ENCODE measurements around the gene ZNF195.
"Not testable (repeated sequence)": the region's sequence is repeated elsewhere in the genome, so short reads cannot be mapped to it uniquely, and the experiment has no call there.

Gene ZNF195

DNA sequence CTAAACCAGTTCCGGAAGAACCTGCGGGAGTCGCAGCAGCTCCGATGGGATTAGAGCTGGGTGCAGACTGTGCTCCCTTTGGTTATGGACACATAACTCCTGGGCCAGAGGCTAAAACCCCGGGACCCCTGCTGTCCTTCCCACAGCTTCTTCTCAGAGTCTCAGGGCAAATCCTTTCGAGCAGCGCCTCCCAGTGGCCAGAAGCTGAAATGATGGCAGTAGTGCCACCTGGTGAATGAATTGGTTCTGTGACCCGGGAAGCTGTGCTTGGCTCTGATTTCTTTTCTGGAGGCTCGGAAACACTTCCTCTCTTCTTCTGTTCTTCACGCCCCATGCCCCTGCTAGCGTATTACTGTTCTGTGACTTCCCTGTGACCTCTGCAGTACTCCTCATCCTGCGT, 29.8 kb upstream of the ZNF195 start:
- WGBS (ENCODE audit: insufficient coverage): 25% methylated on average over 9 of the region's 12 CpGs

DNA sequence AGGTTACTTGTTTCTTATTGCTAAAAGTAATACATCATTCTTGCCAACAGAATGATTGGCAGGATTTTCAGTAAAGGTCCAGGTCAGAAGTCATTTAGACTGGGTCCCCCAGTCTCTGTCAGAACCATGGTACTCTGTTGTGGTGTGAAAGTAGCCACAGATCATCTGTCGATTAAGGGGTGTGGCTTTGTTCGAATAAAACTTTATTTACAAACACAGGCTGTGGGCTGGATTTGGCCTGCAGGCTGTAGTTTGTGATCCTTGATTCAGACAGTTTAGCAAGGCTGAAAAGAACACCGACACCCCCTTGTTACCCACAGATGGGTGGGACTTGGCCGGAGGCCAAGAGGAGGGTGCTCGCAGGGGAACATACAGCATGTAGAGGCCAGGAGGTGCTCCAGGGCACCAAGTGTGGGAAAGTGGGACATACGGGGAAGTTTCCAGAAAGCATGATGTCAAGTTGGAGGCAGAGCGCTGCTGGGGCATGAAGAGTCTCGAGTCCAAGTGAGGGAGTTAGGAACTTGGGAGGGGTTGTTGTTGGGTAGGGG, 29.2 kb upstream of the ZNF195 start:
- not testable (repeated sequence) for H3K27ac ChIP-seq (ENCODE audit: insufficient read depth in 1 of 2, low read depth in 1 of 2, low read length in 2 of 2, poor library complexity in 1 of 2, severe bottlenecking in 2 of 2); H3K4me3 ChIP-seq (ENCODE audit: control insufficient read depth in 1 of 7, extremely low read depth in 1 of 7, insufficient read depth in 4 of 7, low read depth in 2 of 7, low read length in 6 of 7); H3K36me3 ChIP-seq (ENCODE audit: control insufficient read depth in 4 of 4, insufficient read depth in 4 of 4, low read length in 3 of 4); H3K27me3 ChIP-seq (replicated peaks in 2 of 5; ENCODE audit: control insufficient read depth in 4 of 5, insufficient read depth in 5 of 5, low read length in 4 of 5); H3K9me3 ChIP-seq (ENCODE audit: control extremely low read depth in 1 of 5, control insufficient read depth in 4 of 5, insufficient read depth in 2 of 5, low read depth in 1 of 5, low read length in 4 of 5); H3K4me1 ChIP-seq (ENCODE audit: control extremely low read depth in 1 of 4, control insufficient read depth in 4 of 4, insufficient read depth in 4 of 4, low read length in 3 of 4)
- peak in 1 of 3 donors; percentile 0 for DNase-seq
- WGBS (ENCODE audit: insufficient coverage): 79% methylated on average over 4 of the region's 8 CpGs
- ChIA-PET CTCF (interaction anchor here (0.7 to 4.0 kb wide), 8 partner anchors 10 to 369 kb away, joined by 3 to 53 read pairs (median 4); partner anchors contain the start of gene ZNF195), POLR2A (interaction anchor here (0.9 kb wide), 1 partner anchor 67 kb away, joined by 3 read pairs; no protein-coding TSS in a partner anchor)

More for the DNA sequence above, 29.8 kb upstream of the ZNF195 start:
- not testable (repeated sequence) for H3K27ac ChIP-seq (ENCODE audit: insufficient read depth in 1 of 2, low read depth in 1 of 2, low read length in 2 of 2, poor library complexity in 1 of 2, severe bottlenecking in 2 of 2); H3K9me3 ChIP-seq (ENCODE audit: control extremely low read depth in 1 of 5, control insufficient read depth in 4 of 5, insufficient read depth in 2 of 5, low read depth in 1 of 5, low read length in 4 of 5); H3K4me1 ChIP-seq (ENCODE audit: control extremely low read depth in 1 of 4, control insufficient read depth in 4 of 4, insufficient read depth in 4 of 4, low read length in 3 of 4); H3K27me3 ChIP-seq (replicated peaks in 2 of 5; ENCODE audit: control insufficient read depth in 4 of 5, insufficient read depth in 5 of 5, low read length in 4 of 5); H3K36me3 ChIP-seq (ENCODE audit: control insufficient read depth in 4 of 4, insufficient read depth in 4 of 4, low read length in 3 of 4); H3K4me3 ChIP-seq (ENCODE audit: control insufficient read depth in 1 of 7, extremely low read depth in 1 of 7, insufficient read depth in 4 of 7, low read depth in 2 of 7, low read length in 6 of 7)
- CTCF ChIA-PET: interaction anchor here (0.7 to 4.0 kb wide), 7 partner anchors 9 to 370 kb away, joined by 3 to 53 read pairs (median 4); partner anchors contain the start of gene ZNF195
- POLR2A ChIA-PET: interaction anchor here (0.9 kb wide), 1 partner anchor 68 kb away, joined by 3 read pairs; no protein-coding TSS in a partner anchor
- peak; percentile 67 to 82 (median 74) for DNase-seq

DNA sequence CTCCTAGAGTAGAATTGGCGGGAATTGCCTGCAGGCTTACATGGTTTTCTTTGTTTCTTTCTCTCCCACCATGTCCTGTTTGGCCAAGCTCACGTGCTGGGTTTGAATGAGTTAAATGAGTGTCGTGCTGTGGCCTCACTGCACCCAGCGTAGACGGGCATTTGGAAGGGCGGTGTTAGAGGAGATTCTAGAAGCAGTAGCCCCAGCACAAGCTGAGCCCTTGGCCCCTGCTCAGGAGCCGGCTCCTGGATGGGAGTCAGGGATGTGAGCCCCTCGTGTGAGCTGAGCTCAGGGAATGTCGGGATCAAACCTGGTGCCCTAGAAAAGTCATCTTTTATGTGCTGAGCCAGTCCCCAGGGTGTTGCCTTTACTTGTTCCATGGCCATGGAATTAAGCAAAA, 28.0 kb upstream of the ZNF195 start:
- DNase-seq; POLR2A ChIA-PET; H3K9me3 ChIP-seq (ENCODE audit: control extremely low read depth in 1 of 5, control insufficient read depth in 4 of 5, insufficient read depth in 2 of 5, low read depth in 1 of 5, low read length in 4 of 5); H3K4me1 ChIP-seq (ENCODE audit: control extremely low read depth in 1 of 4, control insufficient read depth in 4 of 4, insufficient read depth in 4 of 4, low read length in 3 of 4); H3K4me3 ChIP-seq (ENCODE audit: control insufficient read depth in 1 of 7, extremely low read depth in 1 of 7, insufficient read depth in 4 of 7, low read depth in 2 of 7, low read length in 6 of 7); H3K36me3 ChIP-seq (ENCODE audit: control insufficient read depth in 4 of 4, insufficient read depth in 4 of 4, low read length in 3 of 4); H3K27me3 ChIP-seq (replicated peaks in 2 of 5; ENCODE audit: control insufficient read depth in 4 of 5, insufficient read depth in 5 of 5, low read length in 4 of 5); H3K27ac ChIP-seq (ENCODE audit: insufficient read depth in 1 of 2, low read depth in 1 of 2, low read length in 2 of 2, poor library complexity in 1 of 2, severe bottlenecking in 2 of 2): not testable (repeated sequence)
- CTCF ChIA-PET: interaction anchor here (1.2 to 4.0 kb wide), 4 partner anchors 11 to 66 kb away, joined by 3 to 53 read pairs (median 16); partner anchors contain the start of gene ZNF195
- WGBS (ENCODE audit: insufficient coverage): 97% methylated on average over 9 of the region's 9 CpGs

DNA sequence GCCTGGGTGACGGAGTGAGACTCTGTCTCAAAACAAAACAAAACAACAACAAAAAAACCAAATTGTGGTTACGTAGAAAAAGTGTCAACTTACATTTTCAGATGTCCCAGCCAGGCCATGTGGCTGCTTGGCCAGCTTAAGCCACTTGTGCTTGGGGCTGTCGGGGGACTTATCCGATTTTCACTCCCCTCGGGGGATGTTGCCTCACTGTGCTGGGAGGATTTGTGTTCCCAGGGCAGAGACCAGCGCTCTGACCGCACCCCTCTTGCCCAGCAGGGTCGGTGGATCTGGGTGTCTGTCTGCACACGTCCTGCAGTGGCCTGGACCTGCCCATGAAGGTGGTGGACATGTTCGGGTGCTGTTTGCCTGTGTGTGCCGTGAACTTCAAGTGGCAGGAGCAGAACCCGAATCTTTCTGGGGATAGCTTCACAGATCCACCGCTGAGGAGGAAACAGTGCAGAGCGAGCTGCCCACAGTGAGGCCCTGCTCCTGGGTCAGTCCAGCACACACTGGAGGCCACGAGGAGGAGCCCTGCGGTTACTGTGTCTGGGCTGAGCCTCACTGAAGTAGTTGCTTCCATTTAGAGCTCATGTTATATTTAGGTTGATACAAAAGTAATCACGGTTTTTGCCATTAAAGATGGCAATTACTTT, 27.4 kb upstream of the ZNF195 start:
- H3K9me3 ChIP-seq (ENCODE audit: control extremely low read depth in 1 of 5, control insufficient read depth in 4 of 5, insufficient read depth in 2 of 5, low read depth in 1 of 5, low read length in 4 of 5); H3K27ac ChIP-seq (ENCODE audit: insufficient read depth in 1 of 2, low read depth in 1 of 2, low read length in 2 of 2, poor library complexity in 1 of 2, severe bottlenecking in 2 of 2); H3K27me3 ChIP-seq (replicated peaks in 2 of 5; ENCODE audit: control insufficient read depth in 4 of 5, insufficient read depth in 5 of 5, low read length in 4 of 5); POLR2A ChIA-PET; DNase-seq; H3K4me3 ChIP-seq (ENCODE audit: control insufficient read depth in 1 of 7, extremely low read depth in 1 of 7, insufficient read depth in 4 of 7, low read depth in 2 of 7, low read length in 6 of 7); H3K36me3 ChIP-seq (ENCODE audit: control insufficient read depth in 4 of 4, insufficient read depth in 4 of 4, low read length in 3 of 4); H3K4me1 ChIP-seq (ENCODE audit: control extremely low read depth in 1 of 4, control insufficient read depth in 4 of 4, insufficient read depth in 4 of 4, low read length in 3 of 4): not testable (repeated sequence)
- CTCF ChIA-PET: interaction anchor here (4.0 kb wide), 1 partner anchor 66 kb away, joined by 53 read pairs; no protein-coding TSS in a partner anchor
- WGBS (ENCODE audit: insufficient coverage): 93% methylated on average over 10 of the region's 17 CpGs

DNA sequence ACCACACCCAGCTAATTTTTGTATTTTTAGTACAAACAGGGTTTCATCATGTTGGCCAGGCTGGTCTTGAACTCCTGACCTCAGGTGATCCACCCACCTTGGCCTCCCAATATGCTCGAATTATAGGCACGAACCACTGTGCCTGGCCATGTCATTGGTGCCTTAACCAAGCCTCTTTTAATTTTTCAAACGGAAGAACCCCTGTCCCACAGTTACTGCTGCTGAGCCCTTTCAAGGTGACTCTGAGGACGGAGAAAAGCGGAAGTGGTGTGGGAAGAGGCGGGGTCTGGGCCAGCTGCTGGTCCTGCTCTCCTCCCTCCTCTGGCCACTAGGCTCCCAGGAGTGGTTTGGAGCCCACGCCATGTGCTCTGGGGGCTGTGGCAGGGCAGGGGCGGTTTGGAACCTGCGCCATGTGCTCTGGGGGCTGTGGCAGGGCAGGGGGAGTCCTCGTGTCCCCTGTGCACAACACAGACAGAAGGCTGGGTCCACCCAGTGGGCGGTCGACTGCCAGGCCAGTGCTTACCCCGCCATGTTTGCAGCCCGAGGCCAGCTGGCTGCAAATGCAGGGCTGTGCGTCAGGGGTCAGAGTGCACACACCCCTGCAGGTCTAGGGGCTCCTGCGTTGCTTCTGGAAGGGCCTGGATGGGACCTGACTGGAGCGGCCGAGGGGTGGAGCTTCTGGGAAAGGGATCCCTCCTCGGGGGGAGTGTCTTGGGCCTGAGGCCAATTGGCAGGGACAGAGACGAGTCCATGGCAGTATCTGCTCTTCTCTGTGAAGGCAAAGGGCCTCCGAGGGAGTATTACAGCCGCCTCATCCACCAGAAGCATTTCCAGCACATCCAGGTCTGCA, 25.4 kb upstream of the ZNF195 start:
- 95% methylated on average over 12 of the region's 22 CpGs for WGBS (ENCODE audit: insufficient coverage)

DNA sequence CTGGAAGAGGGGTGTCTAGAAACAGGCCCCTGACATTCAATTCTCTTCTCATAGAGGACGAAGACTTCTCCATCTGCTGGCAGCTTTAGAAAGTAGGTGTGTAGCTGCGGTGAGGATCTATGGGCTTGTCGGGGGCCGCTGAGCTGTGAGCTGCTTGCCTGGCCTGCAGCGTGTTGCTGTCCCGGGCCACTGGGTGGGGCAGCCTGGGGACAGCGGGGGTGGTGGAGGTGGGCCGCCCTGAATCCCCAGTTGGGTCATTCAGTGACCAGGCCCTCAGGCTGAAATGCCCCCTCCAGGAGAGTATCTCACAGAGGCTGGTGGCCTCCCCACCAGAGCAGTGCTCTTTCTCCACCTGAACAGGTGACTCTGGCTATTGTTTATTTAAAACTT, 23.9 kb upstream of the ZNF195 start:
- H3K4me3 ChIP-seq (ENCODE audit: control insufficient read depth in 1 of 7, extremely low read depth in 1 of 7, insufficient read depth in 4 of 7, low read depth in 2 of 7, low read length in 6 of 7); DNase-seq; H3K27ac ChIP-seq (ENCODE audit: insufficient read depth in 1 of 2, low read depth in 1 of 2, low read length in 2 of 2, poor library complexity in 1 of 2, severe bottlenecking in 2 of 2); POLR2A ChIA-PET; H3K27me3 ChIP-seq (replicated peaks in 2 of 5; ENCODE audit: control insufficient read depth in 4 of 5, insufficient read depth in 5 of 5, low read length in 4 of 5); H3K9me3 ChIP-seq (ENCODE audit: control extremely low read depth in 1 of 5, control insufficient read depth in 4 of 5, insufficient read depth in 2 of 5, low read depth in 1 of 5, low read length in 4 of 5); H3K36me3 ChIP-seq (ENCODE audit: control insufficient read depth in 4 of 4, insufficient read depth in 4 of 4, low read length in 3 of 4); H3K4me1 ChIP-seq (ENCODE audit: control extremely low read depth in 1 of 4, control insufficient read depth in 4 of 4, insufficient read depth in 4 of 4, low read length in 3 of 4); CTCF ChIA-PET: not testable (repeated sequence)
- WGBS (ENCODE audit: insufficient coverage): 97% methylated on average over 6 of the region's 8 CpGs

More for the DNA sequence above, 25.4 kb upstream of the ZNF195 start:
- DNase-seq; H3K27ac ChIP-seq (ENCODE audit: insufficient read depth in 1 of 2, low read depth in 1 of 2, low read length in 2 of 2, poor library complexity in 1 of 2, severe bottlenecking in 2 of 2); POLR2A ChIA-PET; H3K4me3 ChIP-seq (ENCODE audit: control insufficient read depth in 1 of 7, extremely low read depth in 1 of 7, insufficient read depth in 4 of 7, low read depth in 2 of 7, low read length in 6 of 7); H3K36me3 ChIP-seq (ENCODE audit: control insufficient read depth in 4 of 4, insufficient read depth in 4 of 4, low read length in 3 of 4); CTCF ChIA-PET; H3K4me1 ChIP-seq (ENCODE audit: control extremely low read depth in 1 of 4, control insufficient read depth in 4 of 4, insufficient read depth in 4 of 4, low read length in 3 of 4); H3K9me3 ChIP-seq (ENCODE audit: control extremely low read depth in 1 of 5, control insufficient read depth in 4 of 5, insufficient read depth in 2 of 5, low read depth in 1 of 5, low read length in 4 of 5); H3K27me3 ChIP-seq (replicated peaks in 2 of 5; ENCODE audit: control insufficient read depth in 4 of 5, insufficient read depth in 5 of 5, low read length in 4 of 5): not testable (repeated sequence)

Measured in common myeloid progenitor, CD34-positive (primary cell).